ENCODE results near the gene ADAM12. TPM values are rescaled to one million over a fixed set of nuclear protein-coding genes. Genes with fewer than 3 reads are reported as not detected.

The ADAM12 gene
- total and polyA plus RNA-seq, 11 donors: 0.04 to 11.2 (median 0.82) TPM; not detected in 1

- H3K27me3 ChIP-seq: no peaks in the 10 kb centered on the region
- H3K9me3 ChIP-seq: no peaks in the 10 kb centered on the region
- H3K27ac ChIP-seq: no peak overlapping the region
- H3K4me3 ChIP-seq: no peak overlapping the region
- no peaks in the 10 kb centered on the region for H3K4me1 ChIP-seq
- 84 to 95% (median 90%) methylated on average over 6 of the region's 6 CpGs for WGBS, 4 donors
- intact Hi-C loops (cut with DNase I): no loop called here
- no peaks in the 10 kb centered on the region for H3K36me3 ChIP-seq
- ATAC-seq (no peak), DNase-seq (no peak)
- TF ChIP-seq CTCF (IDR thresholded peaks at IDR 0.05) (no peak), POLR2A (IDR thresholded peaks at IDR 0.05) (no peak)
These were observed 63.5 kb downstream of the ADAM12 start for GRCh38 chr10:126324826-126325225.

GRCh38 chr10:126321440-126321839 lies 66.8 kb downstream of the ADAM12 start:
- no peak for ATAC-seq
- 38 to 45% (median 40%) methylated on average over 5 of the region's 5 CpGs for WGBS, 4 donors
- no peaks in the 10 kb centered on the region for H3K36me3 ChIP-seq

GRCh38 chr10:126317751-126318150 lies 70.5 kb downstream of the ADAM12 start:
- Histone ChIP-seq H3K27ac (no peak overlapping the region), H3K36me3 (no peaks in the 10 kb centered on the region), H3K9me3 (no peaks in the 10 kb centered on the region), H3K4me3 (no peak overlapping the region), H3K4me1 (no peaks in the 10 kb centered on the region), H3K27me3 (no peaks in the 10 kb centered on the region)
- TF ChIP-seq CTCF (IDR thresholded peaks at IDR 0.05): no peak
- no peak for TF ChIP-seq POLR2A (IDR thresholded peaks at IDR 0.05)
- no peak for ATAC-seq
- no peak for DNase-seq
- 50 to 80% (median 66%) methylated on average over 3 of the region's 3 CpGs for WGBS, 4 donors
- intact Hi-C loops (cut with DNase I): no loop called here

More at GRCh38 chr10:126321440-126321839, 66.8 kb downstream of the ADAM12 start:
- intact Hi-C loops (cut with DNase I): no loop called here
- Histone ChIP-seq H3K27ac (no peak overlapping the region), H3K27me3 (no peaks in the 10 kb centered on the region), H3K4me3 (no peak overlapping the region), H3K4me1 (no peaks in the 10 kb centered on the region), H3K9me3 (no peaks in the 10 kb centered on the region)
- DNase-seq: no peak
- TF ChIP-seq CTCF (IDR thresholded peaks at IDR 0.05) (no peak), POLR2A (IDR thresholded peaks at IDR 0.05) (no peak)

- Histone ChIP-seq H3K4me1 (no peaks in the 10 kb centered on the region), H3K27ac (peak overlapping the region in 1 of 12 donors; percentile 26), H3K27me3 (peaks cover 0 to 3% (median 0%) of the 10 kb centered on the region in 9 donors), H3K36me3 (no peaks in the 10 kb centered on the region), H3K4me3 (peak overlapping the region in 1 of 12 donors; percentile 3), H3K9me3 (no peaks in the 10 kb centered on the region)
- DNase-seq (no peak), ATAC-seq (no peak)
- TF ChIP-seq CTCF (IDR thresholded peaks at IDR 0.05): no peak
- TF ChIP-seq POLR2A (IDR thresholded peaks at IDR 0.05): no peak
- intact Hi-C loops (cut with DNase I): no loop called here
- WGBS, 4 donors: 56 to 72% (median 67%) methylated on average over 12 of the region's 12 CpGs
These were observed 72.6 kb downstream of the ADAM12 start for GRCh38 chr10:126315494-126316177.
